ENCODE measurements around the gene BMERB1.
A peak's percentile ranks its signal among the peaks of the same experiment; 100 is the strongest.
"Not testable (repeated sequence)": the region's sequence is repeated elsewhere in the genome, so short reads cannot be mapped to it uniquely, and the experiment has no call there.

The BMERB1 gene

DNA sequence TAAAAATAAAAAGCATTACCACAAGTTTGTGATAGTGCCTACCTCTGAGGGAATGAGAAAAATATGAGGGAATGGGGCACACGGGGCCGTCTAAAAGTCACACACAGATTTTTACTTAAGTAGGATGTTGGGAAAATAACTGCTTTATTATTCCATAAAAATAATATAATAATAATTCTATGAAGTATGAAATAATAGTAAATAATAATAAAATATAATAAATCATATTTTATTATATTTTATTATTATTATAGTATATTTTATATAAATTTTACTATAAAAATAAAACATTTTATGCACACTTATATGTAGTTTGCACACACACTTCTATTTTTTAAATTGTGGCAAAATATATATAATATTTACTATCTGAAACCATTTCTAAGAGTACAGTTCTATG is 92.3 kb downstream of the BMERB1 start:
- DNase-seq, result no peak

DNA sequence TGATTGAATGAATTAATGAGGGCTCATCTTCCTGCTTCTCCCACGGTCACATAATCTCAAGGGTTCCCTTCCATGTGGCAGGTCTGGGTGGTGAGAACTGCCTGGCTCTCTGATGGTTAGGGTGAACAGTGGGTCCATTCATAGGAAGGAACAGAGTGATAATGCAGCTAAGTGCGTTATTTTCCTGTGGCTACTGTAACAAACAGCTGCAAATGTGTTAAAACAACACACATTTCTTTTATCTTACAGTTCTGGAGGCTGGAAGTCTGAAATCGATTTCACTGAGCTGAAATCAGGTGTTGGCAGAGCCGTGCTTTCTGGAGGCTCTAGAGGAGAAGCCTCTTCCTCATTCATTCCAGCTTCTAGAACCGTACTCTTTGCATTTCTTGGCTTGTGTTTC is 95.3 kb downstream of the BMERB1 start:
- no peak for DNase-seq

DNA sequence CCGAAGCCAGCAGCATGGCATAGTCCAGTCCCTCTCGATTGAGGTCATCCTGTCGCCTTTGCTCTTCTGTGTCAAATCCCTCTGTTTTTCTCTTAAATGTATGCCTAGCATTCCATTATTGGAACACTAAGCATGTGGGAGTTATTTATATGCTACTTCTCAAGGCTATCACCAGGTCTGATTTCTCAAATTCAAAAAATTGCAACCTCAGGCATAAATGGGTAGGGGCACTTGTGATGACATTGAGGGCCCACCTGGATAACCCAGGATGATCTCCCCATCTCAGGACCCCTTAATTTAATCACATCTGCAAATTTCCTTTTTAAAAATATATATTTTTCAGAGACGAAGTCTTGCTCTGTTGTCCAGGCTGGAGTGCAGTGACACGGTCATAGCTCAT is 95.7 kb downstream of the BMERB1 start:
- no peak for DNase-seq

DNA sequence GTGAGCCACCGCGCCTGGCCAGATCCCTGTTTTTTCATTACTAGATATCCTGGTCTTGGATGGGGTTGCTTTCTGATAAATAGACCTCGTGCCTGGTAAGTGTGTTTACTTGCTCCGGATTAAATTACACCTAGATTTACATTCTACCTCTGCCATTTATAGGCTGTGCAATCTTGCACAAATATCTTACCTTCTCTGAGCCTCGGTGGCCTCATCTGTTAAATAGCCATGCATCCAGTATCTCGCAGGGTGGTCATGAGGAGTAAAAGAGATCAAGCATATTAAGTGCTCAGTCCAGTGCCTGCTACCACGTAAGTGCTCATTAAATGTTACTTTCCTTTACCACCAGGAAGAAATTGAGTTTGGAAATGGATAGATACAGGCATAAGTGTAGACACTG is 98.4 kb downstream of the BMERB1 start:
- DNase-seq, result no peak

DNA sequence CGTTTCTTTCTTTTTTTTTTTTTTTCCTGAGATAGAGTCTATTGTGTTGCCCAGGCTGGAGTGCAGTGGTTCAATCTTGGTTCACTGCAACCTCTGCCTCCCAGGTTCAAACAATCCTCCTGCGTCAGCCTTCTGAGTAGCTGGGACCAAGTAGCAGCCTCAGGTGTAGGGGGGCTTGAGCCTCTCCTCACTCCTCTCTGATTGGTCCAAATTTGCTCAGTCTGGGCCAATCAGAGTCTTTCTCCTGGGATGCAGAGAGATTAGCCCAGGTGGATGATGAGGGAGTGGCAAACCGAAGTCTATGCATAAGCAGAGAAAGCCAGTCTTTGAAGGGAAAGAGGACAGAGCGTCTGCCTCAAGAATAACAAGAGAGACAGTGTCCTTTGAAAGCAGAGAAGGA is 99.0 kb downstream of the BMERB1 start:
- DNase-seq, result no peak

DNA sequence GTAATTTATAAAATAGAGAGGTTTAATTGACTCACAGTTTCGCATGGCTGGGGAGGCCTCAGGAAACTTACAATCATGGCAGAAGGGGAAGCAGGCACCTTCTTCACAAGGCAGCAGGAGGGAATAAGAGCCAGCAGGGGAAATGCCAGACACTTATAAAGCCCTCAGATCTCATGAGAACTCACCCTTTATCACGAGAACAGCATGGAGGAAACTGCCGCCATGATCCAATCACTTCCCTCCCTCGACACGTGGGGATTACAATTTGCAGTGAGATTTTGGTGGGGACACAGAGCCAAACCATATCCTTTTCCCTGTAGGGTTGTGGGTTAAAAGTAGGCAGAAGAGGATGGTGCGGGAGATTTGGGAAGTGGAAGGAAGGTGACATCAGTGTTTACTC is 101.4 kb downstream of the BMERB1 start:
- DNase-seq, result no peak

DNA sequence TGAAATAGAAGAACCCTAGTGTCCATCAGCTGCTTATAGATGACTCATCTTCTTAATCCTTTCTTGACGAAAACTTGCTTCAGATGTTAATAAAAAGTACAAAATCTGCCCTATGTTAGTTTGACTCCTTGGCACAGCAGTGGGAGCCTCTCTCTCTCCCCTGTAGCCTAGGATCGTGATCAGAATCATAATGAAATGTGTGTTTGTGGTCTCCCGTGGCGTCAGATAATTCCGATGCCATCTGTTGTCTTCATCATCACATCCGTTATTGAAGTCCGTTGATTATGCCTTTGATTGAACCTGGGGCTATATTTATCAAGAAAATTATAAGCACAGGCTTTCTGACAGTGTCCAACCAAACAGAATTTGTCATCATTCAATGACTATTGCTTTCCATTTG is 102.5 kb downstream of the BMERB1 start:
- DNase-seq, result no peak

DNA sequence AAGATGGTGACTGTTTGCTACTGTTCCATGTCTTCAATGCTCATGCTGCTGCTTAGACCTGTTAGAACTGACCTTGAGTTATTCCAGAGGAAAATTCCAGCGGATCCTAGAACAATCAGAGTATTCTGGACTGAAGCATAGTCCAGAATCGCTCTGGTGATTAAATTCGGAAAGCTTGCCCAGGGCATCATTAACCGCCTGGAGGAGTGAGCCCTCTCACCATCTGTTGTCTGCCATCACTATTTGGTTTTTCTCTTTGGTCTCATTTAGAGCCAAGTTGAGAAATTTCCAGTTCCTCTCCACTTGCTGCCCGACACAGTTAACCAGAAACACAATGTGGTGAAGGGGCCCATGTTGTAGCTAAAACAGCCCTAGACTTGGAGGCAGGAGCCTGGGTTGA is 104.1 kb downstream of the BMERB1 start:
- DNase-seq, result no peak

DNA sequence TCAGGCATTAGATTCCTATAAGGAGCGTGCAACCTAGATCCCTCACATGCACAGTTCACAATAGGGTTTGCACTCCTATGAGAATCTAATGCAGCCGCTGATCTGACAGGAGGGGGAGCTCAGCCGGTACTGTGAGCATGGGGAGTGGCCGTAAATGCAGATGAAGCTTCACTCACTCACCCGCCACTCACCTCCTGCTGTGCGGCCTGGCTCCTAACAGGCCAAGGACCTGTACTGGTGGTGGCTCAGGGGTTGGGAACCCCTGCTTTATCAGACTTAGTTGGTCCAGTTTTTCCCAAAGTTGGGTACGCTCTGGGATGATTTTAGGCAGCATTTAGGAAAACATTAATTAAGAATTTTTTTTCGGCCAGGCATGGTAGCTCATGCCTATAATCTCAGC is 104.8 kb downstream of the BMERB1 start:
- DNase-seq, result no peak

DNA sequence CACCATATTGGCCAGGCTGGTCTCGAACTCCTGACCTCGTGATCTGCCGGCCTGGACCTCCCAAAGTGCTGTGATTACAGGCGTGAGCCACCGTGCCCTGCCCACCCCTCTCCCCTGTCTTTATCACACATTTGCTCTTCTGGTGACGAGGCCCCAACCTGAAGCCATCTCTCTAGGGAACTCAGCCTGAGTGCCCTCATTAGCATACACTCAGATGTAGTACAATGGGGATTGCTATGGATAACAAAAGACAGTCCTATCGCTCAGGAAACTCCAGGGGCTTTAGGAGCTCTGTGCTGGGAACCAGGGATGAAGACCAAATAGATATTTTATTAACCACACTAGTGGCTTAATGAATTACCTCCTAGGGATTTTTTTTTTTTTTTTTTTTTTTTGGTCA is 107.9 kb downstream of the BMERB1 start:
- no peak for DNase-seq

DNA sequence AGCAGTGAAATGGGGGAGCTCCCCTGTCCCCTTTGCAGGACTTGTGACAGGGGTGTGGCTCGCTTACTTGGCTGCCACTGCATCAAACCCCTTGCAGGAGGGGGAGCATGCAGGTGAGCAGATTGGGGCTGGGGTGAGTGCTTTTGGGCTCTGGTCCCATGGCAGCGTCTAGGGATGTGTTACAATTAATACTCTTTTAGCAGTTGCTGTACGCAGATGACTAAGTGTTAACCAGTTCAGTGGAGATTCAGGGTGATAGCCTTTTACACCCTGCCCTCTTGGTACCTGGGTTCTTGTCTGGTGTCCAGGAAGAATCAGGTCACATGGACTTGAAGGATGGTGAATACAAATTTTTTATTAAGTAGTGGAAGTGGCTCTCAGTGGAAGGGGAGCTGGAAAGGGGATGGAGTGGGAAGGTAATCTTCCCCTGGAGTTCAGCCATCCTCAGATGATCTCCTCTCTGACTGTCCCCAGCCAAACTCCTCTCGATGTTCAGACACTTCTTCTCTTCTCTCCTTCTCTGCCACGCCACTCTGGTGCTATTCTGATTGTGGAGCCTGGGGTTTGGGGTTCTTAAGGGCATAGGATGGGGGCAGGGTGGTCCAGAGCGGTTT is 108.5 kb downstream of the BMERB1 start:
- DNase-seq, result no peak

DNA sequence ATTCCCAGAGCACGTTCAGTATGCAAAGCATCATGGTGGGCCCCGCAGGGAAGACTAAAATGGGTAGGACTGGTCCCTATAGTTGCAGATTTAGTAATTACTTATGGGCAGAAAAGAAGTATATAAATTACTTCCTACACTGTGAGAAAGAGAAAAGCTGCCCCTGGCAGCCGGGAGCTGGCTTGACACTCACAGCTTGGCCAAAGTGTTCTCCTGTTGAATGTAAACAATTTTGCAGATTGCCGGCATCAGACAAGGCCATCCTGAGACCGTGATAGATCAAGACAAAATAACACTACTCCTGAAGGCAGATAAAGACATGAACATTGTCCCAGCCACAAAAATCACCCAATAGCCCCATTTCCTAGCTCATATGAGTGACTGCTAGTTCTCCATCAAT is 110.0 kb downstream of the BMERB1 start:
- no peak for DNase-seq

DNA sequence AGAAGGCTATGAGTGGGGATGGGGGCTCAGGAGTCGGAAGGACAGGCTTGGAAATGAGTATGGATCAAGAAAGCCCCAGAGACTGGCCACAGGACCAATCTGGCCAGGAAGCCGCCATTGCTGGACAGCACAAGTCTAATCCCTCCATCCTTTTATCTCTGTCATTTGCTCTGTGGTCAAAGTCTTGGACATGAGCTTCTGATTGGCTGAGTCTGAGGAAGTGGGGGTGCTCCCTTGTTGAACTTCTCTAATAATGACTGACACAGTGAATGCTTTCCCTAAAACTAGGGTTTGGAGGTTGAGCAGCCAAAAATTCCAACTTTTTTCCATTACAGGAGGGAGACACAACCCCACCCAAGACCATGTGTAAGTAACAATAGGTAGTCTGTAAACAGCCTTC is 111.2 kb downstream of the BMERB1 start:
- DNase-seq, result no peak

DNA sequence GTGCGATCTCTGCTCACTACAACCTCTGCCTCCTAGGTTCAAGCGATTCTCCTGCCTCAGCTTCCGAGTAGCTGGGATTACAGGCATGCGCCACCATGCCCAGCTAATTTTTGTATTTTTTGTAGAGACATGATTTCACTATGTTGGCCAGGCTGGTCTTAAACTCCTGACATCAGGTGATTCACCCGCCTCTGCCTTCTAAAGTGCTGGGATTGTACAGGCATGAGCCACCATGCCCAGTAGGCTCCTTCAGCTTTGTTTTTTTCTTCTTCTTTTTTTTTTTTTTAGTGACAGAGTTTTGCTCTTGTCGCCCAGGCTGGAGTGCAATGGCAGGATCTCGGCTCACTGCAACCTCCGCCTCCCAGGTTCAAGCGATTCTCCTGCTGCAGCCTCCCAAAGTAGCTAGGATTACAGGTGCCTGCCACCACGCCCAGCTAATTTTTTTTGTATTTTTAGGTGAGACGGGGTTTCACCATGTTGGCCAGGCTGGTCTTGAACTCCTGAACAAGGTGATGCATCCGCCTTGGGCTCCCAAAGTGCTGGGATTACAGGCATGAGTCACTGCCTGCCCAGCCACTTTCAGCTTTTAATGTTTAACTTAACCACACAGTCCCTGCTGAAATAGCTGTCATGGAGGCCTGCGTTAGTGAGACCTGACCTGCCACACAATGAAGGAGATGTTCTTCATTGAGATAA is 112.8 kb downstream of the BMERB1 start:
- not testable (repeated sequence) for DNase-seq

DNA sequence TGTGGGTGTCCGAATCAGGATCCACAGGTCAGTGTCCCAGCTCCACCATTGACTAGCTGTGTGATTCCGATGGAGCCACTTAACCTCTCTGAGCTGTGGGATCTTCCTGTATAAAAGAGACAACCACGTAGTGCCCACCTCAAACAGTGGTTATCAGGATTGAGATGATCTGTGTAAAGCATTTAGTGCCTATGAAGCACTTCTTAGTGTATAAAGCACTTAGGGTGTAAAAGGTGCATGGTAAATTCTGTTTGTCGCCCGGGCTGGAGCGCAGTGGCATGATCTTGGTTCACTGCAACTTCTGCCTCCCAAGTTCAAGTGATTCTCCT is 113.3 kb downstream of the BMERB1 start:
- no peak for DNase-seq

DNA sequence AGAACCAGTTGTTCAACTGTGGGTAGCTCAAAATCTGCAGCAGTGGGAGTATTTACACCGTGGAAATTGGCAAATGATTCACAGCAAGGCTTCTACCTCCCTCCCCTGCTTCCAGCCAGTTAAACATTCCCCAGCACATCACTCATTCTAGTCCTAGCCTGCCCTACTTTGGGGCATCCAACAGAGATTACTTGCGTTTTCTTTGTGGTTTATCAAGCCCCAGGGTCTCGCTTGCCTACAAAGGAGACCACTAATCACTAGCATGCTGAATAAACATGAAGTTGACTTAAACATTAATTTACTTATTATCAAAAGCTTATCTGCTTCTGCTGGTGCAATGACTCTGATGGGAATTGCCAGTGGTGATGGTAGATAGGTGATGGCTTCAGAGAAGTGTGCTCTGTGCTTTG is 114.1 kb downstream of the BMERB1 start:
- no peak for DNase-seq

DNA sequence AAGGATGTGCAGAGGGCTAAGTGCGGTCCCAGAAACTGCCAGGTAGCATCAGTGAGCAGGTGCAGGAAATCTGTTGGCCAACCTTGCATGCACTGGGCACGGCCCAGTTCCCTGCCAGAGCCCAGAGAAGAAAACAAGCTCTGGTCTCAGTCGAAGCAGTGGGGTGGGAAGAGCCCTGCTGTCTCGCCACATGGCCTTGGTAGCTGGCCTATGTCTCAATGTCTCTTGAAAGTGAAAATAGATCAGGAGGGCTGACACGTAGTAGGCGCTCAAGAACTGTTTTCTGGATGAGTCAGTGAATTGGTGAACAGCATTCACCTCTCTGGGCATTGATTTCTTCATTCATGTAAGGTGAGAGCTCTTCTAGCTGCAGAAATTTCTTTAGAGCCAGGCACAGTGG is 118.1 kb downstream of the BMERB1 start:
- DNase-seq, result peak; percentile 42

DNA sequence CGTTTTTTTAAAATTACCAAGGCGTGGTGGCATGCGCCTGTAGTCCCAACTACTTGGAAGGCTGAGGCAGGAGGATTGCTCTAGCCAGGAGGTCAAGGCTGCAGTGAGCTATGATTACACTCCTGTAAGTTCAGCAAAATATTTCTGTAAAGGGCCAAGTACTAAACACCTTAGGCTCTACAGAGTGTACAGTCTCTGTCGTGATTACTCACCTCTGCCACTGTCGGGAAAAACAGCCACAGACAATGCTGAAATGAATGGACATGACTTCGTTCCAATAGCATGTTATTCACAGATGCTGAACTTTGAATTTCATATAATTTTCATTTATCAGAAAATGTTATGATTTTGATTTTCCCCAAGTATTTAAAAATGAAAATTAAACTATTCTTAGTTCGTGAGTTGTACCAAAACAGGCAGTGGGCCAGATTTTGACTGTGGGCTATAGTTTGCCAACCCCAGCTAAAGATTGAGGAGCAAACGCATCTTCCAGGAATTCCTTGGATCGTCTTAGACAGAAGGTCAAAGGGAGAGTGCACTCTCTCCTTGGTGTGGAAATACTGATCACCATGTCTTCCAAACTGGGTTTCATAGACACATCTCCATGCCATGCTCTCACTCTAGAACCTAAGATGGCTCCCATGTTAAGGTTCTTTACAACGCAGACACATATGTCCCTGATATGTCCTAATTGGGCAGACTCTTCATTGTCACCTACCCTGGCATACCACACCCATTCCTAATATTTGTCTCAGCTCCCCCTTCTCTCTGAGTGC is 119.1 kb downstream of the BMERB1 start:
- no peak for DNase-seq

DNA sequence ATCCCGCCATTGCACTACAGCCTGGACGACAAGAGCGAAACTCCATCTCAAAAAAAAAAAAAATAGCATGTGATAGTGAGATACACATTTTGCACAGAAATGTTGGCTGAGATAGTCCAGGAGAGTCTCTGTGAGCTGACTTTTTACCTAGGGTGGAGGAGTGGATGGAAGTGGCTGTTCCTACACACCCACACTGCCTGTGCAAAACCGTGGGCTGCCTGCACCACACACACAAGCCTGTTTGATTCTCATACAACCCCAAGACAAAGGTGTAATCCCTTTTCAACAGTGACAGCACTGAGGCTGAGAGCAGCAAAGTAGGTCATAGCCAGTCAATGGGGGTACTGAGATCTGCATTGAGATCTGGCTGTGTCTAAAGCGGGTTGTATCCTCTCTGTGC is 121.7 kb downstream of the BMERB1 start:
- DNase-seq, result no peak

DNA sequence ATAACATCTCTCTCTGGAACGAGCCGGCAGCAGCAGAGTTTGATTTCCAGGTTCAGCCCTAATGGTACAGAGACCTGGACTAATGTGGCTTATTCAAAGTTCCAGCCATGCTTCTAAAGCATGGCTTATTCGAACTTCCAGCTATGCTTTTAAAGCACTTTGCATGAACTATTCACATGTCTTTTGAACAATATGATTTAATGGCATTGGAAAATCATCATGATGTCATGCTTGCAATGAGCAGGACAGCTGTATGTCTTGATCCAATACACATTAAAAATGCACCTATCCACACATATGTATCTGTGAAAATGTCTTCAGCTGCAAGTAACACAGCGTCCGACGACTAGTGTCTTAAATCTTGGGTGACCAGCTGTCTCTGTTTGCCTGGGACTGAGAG is 122.9 kb downstream of the BMERB1 start:
- DNase-seq, result no peak

DNA sequence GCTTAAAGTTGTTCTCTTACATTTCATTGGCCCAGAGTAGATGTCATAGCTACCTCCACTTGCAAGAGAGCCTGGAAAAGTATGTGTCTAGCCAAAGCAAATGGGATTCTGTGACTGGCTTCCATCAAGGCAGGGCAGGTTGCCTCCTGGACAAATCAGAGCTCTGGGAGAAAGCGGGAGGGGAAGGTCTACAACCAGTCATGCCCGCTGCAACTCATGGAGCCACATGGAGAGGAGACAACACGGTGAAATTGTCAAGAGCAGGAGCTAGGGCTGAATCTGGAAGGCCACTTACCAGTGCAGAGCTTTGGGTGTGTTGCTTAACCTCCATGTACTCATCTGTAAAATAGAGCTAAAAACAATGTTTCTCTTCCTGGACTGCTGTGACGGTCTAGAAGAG is 124.8 kb downstream of the BMERB1 start:
- DNase-seq, result no peak

DNA sequence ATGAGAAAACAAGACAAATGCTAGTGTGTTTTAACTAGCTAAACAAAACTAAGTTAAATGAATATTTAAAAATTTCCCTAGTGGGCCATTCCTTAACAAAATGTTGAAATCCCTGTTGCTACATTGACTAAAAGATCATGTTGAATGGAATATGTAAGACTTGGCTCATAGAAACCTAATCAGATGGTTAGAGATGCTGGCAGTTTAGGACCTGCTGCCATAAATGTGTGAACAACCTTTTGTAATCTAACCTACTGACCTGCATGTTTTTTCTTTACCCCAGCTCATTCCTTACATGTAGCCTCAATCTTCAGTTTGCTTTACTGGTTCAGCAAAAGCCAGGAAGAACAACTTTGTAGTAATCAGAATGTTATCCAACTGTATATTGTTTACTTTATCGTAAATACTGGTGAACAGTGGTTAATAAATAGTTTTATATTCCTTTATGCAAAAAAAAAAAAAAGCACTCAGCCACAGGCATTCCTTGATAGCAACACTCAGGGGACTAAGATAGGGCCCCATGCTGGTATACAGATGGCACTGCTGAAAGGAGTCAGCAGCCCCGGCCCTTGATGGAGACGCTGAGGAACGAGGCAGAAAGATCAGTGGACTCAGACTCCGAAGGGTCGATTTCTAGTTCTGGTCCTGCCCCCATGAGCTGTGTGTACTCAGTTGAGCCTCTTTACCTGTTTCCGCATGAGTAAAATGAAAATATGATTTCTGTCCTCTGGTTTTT is 130.4 kb downstream of the BMERB1 start:
- DNase-seq, result no peak

DNA sequence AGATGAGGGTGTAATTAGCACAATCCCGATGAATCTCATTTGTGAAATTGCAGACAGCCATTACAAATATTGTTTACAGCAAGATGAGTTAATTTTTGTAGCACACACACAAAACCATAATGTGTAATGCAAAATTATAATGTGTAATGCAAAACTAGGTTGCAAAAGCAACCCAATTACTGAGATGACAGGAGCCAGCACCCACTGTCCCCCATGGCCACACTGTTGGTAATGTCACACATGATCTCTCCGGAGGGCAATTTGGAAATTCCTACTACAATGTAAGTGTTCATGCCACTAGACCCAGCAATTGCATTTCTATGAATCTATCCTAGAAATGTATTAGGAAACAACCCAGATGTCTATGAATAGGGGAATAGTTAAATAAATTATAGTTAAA is 131.7 kb downstream of the BMERB1 start:
- peak; percentile 42 for DNase-seq

DNA sequence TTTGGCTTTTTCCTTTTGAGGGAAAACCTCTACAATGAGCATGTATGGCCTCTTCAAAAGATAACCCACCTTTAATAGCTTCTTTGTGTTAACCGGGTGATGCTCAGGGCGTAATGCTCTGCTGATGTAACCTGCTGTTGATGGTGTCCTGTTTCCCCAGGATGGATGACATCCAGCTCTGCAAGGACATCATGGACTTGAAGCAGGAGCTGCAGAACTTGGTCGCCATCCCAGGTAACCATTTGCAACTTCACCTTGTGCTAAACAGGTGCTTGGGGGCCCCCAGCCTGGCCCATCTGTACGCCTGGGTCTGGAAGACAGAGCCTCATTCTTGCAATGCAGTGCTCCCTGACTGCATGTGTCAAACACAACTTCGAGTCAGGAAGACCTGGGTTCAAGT is 133.4 kb downstream of the BMERB1 start:
- DNase-seq, result no peak

Measured in inflammatory macrophage treated with lipopolysaccharide for 4 hours (primary cell).